Bronchial epithelial cell (primary cell): ENCODE data around the gene CTBP1. TPM values are rescaled to one million over a fixed set of nuclear protein-coding genes. Genes with fewer than 3 reads are reported as not detected.
A peak's percentile ranks its signal among the peaks of the same experiment; 100 is the strongest.

Experiments
- DNase-seq: peaks from one replicate; pipeline ENCODE4 v3.0.0-alpha.2; 2010; ENCODE audit warnings: low read depth
- FAIRE-seq: peaks from 2 replicates; lab custom pipeline; 2011; peaks lifted over from hg19 to GRCh38; lab: Jason Lieb, UNC
- H3K27me3 ChIP-seq: 2 replicates; pipeline ENCODE4 v1.5.1; 2011; ENCODE audit warnings: low read length; ENCODE audit not compliant: control insufficient read depth, insufficient read depth
- H3K36me3 ChIP-seq: 2 replicates; pipeline ENCODE4 v1.5.1; 2011; ENCODE audit warnings: low read length; ENCODE audit not compliant: control insufficient read depth, insufficient read depth
- H3K4me3 ChIP-seq: 2 replicates; pipeline ENCODE4 v1.5.1; 2011; ENCODE audit warnings: mild to moderate bottlenecking, low read depth, low read length, control low read depth
- CTCF ChIP-seq: IDR thresholded peaks from 2 replicates; pipeline ENCODE4 v1.5.1; 2011; ENCODE audit warnings: mild to moderate bottlenecking, moderate library complexity, low read length, control low read depth, inconsistent platforms; ENCODE audit not compliant: insufficient read depth, severe bottlenecking
- total RNA-seq: library from RNA; depleted of rRNA; stranded (reverse); fragments of >200 nt; gene quantifications from 2 replicates; pipeline ENCODE4 v1.2.1, GENCODE V29; 2014

The CTBP1 gene
- total RNA-seq, 1 donor from 2014 or later: 173 TPM

GRCh38 chr4:1291996-1292702 lies 43.2 kb upstream of the CTBP1 start:
- H3K27me3 ChIP-seq: no peaks in the 10 kb centered on the region
- peaks cover 10% of the 10 kb centered on the region for H3K36me3 ChIP-seq
- no peak overlapping the region for H3K4me3 ChIP-seq
- DNase-seq (no peak), FAIRE-seq (no peak)
- TF ChIP-seq CTCF: no peak

- DNase-seq (no peak), FAIRE-seq (no peak)
- peak overlapping the region; percentile 79 for H3K4me3 ChIP-seq
- H3K36me3 ChIP-seq: peaks cover 6% of the 10 kb centered on the region
- TF ChIP-seq CTCF: no peak
- H3K27me3 ChIP-seq: no peaks in the 10 kb centered on the region
Measured at GRCh38 chr4:1291091-1291490, 42.2 kb upstream of the CTBP1 start.

GRCh38 chr4:1290165-1290977 lies 41.4 kb upstream of the CTBP1 start:
- peaks cover 6% of the 10 kb centered on the region for H3K36me3 ChIP-seq
- no peaks in the 10 kb centered on the region for H3K27me3 ChIP-seq
- no peak for TF ChIP-seq CTCF
- DNase-seq (peak; percentile 47), FAIRE-seq (no peak)
- H3K4me3 ChIP-seq: peak overlapping the region; percentile 79

GRCh38 chr4:1289207-1290164 lies 40.6 kb upstream of the CTBP1 start, which contains the start of gene MAEA:
Gene MAEA (plus strand): TSS chr4:1289891. CDS start chr4:1289914, 23 bp downstream.
- FAIRE-seq: no peak
- peak; percentile 89 for DNase-seq
- Histone ChIP-seq H3K36me3 (peaks cover 5% of the 10 kb centered on the region), H3K27me3 (no peaks in the 10 kb centered on the region), H3K4me3 (peak within 1 kb of the TSS; percentile 79)
- no peak for TF ChIP-seq CTCF

GRCh38 chr4:1288786-1289185 lies 39.9 kb upstream of the CTBP1 start:
- FAIRE-seq (no peak), DNase-seq (no peak)
- peak overlapping the region; percentile 79 for H3K4me3 ChIP-seq
- peaks cover 5% of the 10 kb centered on the region for H3K36me3 ChIP-seq
- no peaks in the 10 kb centered on the region for H3K27me3 ChIP-seq
- no peak for TF ChIP-seq CTCF
